HCT116 (cell line): ENCODE data around the gene UBALD2.

Experiments used
- CBX3 ChIP-seq: IDR thresholded peaks from 2 replicates; pipeline ENCODE4 v1.6.1; 2012; ENCODE audit warnings: low read depth
- CTCF ChIP-seq, 3 experiments: fragments of 200-600 bp in 1 of 3; sonication (generic) in 1 of 3; IDR thresholded peaks in 2 of 3; conservative IDR thresholded peaks in 1 of 3; 2 replicates each; pipeline ENCODE4 v1.5.1; 2012 to 2017; ENCODE audit warnings: low read depth in 2 of 3, low read length in 2 of 3, antibody characterized with exemption in 1 of 3, borderline replicate concordance in 1 of 3, control low read depth in 1 of 3, mild to moderate bottlenecking in 1 of 3, mixed read lengths in 1 of 3, mixed run types in 1 of 3, moderate library complexity in 1 of 3; ENCODE audit not compliant: insufficient read depth in 1 of 3
- ELF1 ChIP-seq: IDR thresholded peaks from 2 replicates; pipeline ENCODE4 v1.6.1; 2012; ENCODE audit warnings: low read depth, borderline replicate concordance
- EZH2 ChIP-seq: fragments of 200-600 bp; sonication (generic); IDR thresholded peaks from 2 replicates; pipeline ENCODE4 v1.6.1; 2017; ENCODE audit warnings: antibody characterized with exemption, mixed run types
- EZH2phosphoT487 ChIP-seq: fragments of 200-600 bp; IDR thresholded peaks from 2 replicates; pipeline ENCODE4 v1.6.1; 2018; ENCODE audit warnings: antibody characterized with exemption, borderline replicate concordance
- POLR2A ChIP-seq: IDR thresholded peaks from 2 replicates; pipeline ENCODE4 v1.7.0; 2011; ENCODE audit warnings: borderline replicate concordance; ENCODE audit not compliant: insufficient read depth, insufficient read length; ENCODE audit errors: extremely low read depth
- POLR2AphosphoS5 ChIP-seq: IDR thresholded peaks from 2 replicates; pipeline ENCODE4 v1.6.1; 2011; ENCODE audit warnings: mild to moderate bottlenecking, low read depth, low read length, moderate library complexity
- RAD21 ChIP-seq: IDR thresholded peaks from 2 replicates; pipeline ENCODE4 v1.6.1; 2012; ENCODE audit warnings: low read depth, mild to moderate bottlenecking
- REST ChIP-seq: IDR thresholded peaks from 2 replicates; pipeline ENCODE4 v1.6.1; 2012; ENCODE audit warnings: low read depth
- TCF7L2 ChIP-seq: IDR thresholded peaks from 2 replicates; pipeline ENCODE4 v1.7.0; 2011; ENCODE audit warnings: borderline replicate concordance, inconsistent platforms; ENCODE audit not compliant: insufficient read depth, insufficient read length; ENCODE audit errors: extremely low read depth
- YY1 ChIP-seq: IDR thresholded peaks from 2 replicates; pipeline ENCODE4 v1.6.1; 2011; ENCODE audit warnings: low read length, low read depth, moderate library complexity, mild to moderate bottlenecking; ENCODE audit not compliant: insufficient replicate concordance; ENCODE audit errors: extremely low read depth
- ZNF274 ChIP-seq: fragments of 200-500 bp; sonication (Bioruptor generic); IDR thresholded peaks from 2 replicates; pipeline ENCODE4 v1.6.1; 2014; ENCODE audit warnings: mild to moderate bottlenecking, low read depth, low read length, inconsistent platforms

GRCh38 chr17:76274112-76274956 is 9.2 kb downstream of the UBALD2 start:
- TF ChIP-seq CTCF (IDR thresholded peaks at IDR 0.05 in 2 of 3, conservative IDR thresholded peaks at IDR 0.05 in 1 of 3; ENCODE audit: borderline replicate concordance in 1 of 3, insufficient read depth in 1 of 3, low read depth in 2 of 3, low read length in 2 of 3) (no peak), YY1 (no peak), RAD21 (no peak), TCF7L2 (no peak), ELF1 (no peak), CBX3 (no peak), ZNF274 (no peak), EZH2 (no peak), EZH2phosphoT487 (no peak), POLR2AphosphoS5 (no peak), POLR2A (no peak), REST (no peak)
